Stomach (tissue), 9 donors: ENCODE data around the gene FSD2. TPM values are rescaled to one million over a fixed set of nuclear protein-coding genes. Genes with fewer than 3 reads are reported as not detected.

Experiments
- DNase-seq, 2 donors: peaks; one replicate each; pipeline versions ENCODE4 v3.0.0 to v3.0.0-alpha.2; 2013 to 2019
- H3K27ac ChIP-seq, 5 donors: fragments of 200-600 bp in 4 of 5; sonication (generic) in 4 of 5; one replicate each; pipeline ENCODE4 v1.5.1; 2013 to 2019; ENCODE audit warnings: mild to moderate bottlenecking in 1 of 5, moderate library complexity in 1 of 5
- H3K27me3 ChIP-seq, 3 donors: fragments of 200-600 bp; sonication (generic); one replicate each; pipeline ENCODE4 v1.5.1; 2017 to 2019; ENCODE audit warnings: mixed run types in 1 of 3
- H3K36me3 ChIP-seq, 4 donors: fragments of 200-600 bp; sonication (generic); 1 replicate in 3 of 4; 2 replicates in 1 of 4; pipeline ENCODE4 v1.5.1; 2016 to 2019
- H3K4me1 ChIP-seq, 4 donors: fragments of 200-600 bp; sonication (generic); one replicate each; pipeline ENCODE4 v1.5.1; 2016 to 2019
- H3K4me3 ChIP-seq, 4 donors: fragments of 200-600 bp; sonication (generic) in 3 of 4; one replicate each; pipeline ENCODE4 v1.5.1; 2016 to 2019; ENCODE audit warnings: mild to moderate bottlenecking in 1 of 4
- H3K9me3 ChIP-seq, 4 donors: fragments of 200-600 bp; sonication (generic); one replicate each; pipeline ENCODE4 v1.5.1; 2016 to 2019
- EP300 ChIP-seq: sonication (generic); formaldehyde crosslinking; IDR thresholded peaks from one replicate; pipeline ENCODE4 v1.6.1; 2017; ENCODE audit warnings: antibody characterized with exemption
- POLR2A ChIP-seq, 4 donors: fragments of 450-650 bp; IDR thresholded peaks; one replicate each; pipeline ENCODE4 v1.6.1; 2016; ENCODE audit warnings: antibody characterized with exemption in 4 of 4, control low read depth in 2 of 4, mild to moderate bottlenecking in 1 of 4, moderate library complexity in 1 of 4
- POLR2AphosphoS5 ChIP-seq, 3 donors: sonication (generic); formaldehyde crosslinking; IDR thresholded peaks; one replicate each; pipeline ENCODE4 v1.6.1; 2016; ENCODE audit warnings: antibody characterized with exemption in 3 of 3
- WGBS, 5 donors: extraction: QIAGEN DNeasy Blood & Tissue Kit in 3 of 5; methylation state at CpG; one replicate each; pipeline versions ENCODE4 v1.1.5 to v1.1.7; 2013 to 2018; 5-methylcytosine and 5-hydroxymethylcytosine counted together
- intact Hi-C: fragments of 100-400 bp; cut with DNase I; formaldehyde crosslinking; loops from one replicate; pipeline ENCODE4 v1.15.1; 2023; ENCODE audit warnings: low total_unique reads
- polyA plus RNA-seq, 3 donors: library from polyadenylated mRNA; stranded (reverse); fragments of 200-250 nt; gene quantifications; one replicate each; pipeline ENCODE4 v1.2.3, GENCODE V29; 2013
- total RNA-seq, 5 donors: library from RNA; depleted of rRNA; stranded (reverse); fragments of >200 nt; gene quantifications; one replicate each; pipeline versions ENCODE4 v1.1.0 to v1.2.3, GENCODE V29; 2014 to 2016
- TF ChIP-seq, protein P1 (sequence below), 7 experiments: fragments of 450-650 bp in 4 of 7; fragments of 200-600 bp in 3 of 7; sonication (generic) in 3 of 7; IDR thresholded peaks; one replicate each; pipeline ENCODE4 v1.5.1; 2016 to 2019; ENCODE audit warnings: antibody characterized with exemption in 7 of 7, control low read depth in 2 of 7, mild to moderate bottlenecking in 1 of 7
- donor health status: healthy with polysubstance abuse.
- donor health status: Bipolar disorder and iron deficiency.
- donor health status: healthy.

FSD2 gene
- total and polyA plus RNA-seq, 8 donors: under 0.01 to 0.03 TPM; not detected in 6

DNA sequence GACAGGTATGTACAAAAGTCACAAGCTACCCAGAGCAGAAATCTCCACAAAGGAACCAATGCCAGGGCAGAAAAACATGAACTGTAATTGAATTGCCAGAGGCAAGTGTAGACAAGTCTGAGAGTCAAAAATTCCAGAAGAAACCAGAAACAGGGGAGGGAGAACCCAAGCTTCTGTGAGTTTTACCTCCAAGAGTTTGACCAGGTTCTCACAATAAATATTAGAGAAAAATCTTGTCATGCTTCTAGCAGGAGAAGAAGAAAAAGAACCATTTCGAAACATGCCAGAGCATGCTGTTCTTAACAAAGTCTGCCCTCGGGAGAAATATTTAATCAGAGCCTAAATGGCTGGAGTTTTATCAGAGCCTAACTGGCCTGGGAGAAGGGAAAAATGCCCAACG is 63.7 kb downstream of the FSD2 start:
- Histone ChIP-seq H3K4me3 (no peak overlapping the region), H3K27me3 (no peaks in the 10 kb centered on the region), H3K4me1 (no peaks in the 10 kb centered on the region), H3K27ac (no peak overlapping the region), H3K36me3 (peaks cover 0 to 11% (median 7%) of the 10 kb centered on the region in 4 donors), H3K9me3 (no peaks in the 10 kb centered on the region)
- WGBS, 5 donors: 83 to 89% (median 88%) methylated on average over 3 of the region's 3 CpGs
- intact Hi-C loops: no loop called here
- no peak for DNase-seq
- no peak for TF ChIP-seq POLR2A (IDR thresholded peaks at IDR 0.05)
- TF ChIP-seq EP300: no peak
- TF ChIP-seq, protein P1, sequence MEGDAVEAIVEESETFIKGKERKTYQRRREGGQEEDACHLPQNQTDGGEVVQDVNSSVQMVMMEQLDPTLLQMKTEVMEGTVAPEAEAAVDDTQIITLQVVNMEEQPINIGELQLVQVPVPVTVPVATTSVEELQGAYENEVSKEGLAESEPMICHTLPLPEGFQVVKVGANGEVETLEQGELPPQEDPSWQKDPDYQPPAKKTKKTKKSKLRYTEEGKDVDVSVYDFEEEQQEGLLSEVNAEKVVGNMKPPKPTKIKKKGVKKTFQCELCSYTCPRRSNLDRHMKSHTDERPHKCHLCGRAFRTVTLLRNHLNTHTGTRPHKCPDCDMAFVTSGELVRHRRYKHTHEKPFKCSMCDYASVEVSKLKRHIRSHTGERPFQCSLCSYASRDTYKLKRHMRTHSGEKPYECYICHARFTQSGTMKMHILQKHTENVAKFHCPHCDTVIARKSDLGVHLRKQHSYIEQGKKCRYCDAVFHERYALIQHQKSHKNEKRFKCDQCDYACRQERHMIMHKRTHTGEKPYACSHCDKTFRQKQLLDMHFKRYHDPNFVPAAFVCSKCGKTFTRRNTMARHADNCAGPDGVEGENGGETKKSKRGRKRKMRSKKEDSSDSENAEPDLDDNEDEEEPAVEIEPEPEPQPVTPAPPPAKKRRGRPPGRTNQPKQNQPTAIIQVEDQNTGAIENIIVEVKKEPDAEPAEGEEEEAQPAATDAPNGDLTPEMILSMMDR (IDR thresholded peaks at IDR 0.05): no peak
- no peak for TF ChIP-seq POLR2AphosphoS5 (IDR thresholded peaks at IDR 0.05)

DNA sequence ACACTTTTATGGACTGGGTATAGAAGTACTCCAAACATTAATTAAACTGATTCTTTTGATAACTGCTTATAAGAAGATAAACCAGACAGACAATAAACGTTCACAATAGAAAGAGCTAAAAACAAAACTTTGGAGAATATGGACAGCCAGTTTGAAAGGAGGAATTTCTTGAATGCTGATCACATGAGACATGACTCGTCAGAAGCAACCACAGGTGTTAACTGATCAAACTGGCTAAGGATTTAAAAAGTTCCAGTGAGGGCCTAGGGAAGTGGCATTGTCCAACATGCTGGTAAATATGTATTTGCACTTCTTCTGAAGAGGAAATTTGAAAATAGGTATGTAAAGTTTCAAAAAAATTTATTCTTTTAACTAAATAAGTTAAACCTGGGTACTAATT is 66.8 kb downstream of the FSD2 start:
- Histone ChIP-seq H3K9me3 (no peaks in the 10 kb centered on the region), H3K4me3 (no peak overlapping the region), H3K36me3 (peaks cover 0 to 32% (median 25%) of the 10 kb centered on the region in 4 donors), H3K27me3 (no peaks in the 10 kb centered on the region), H3K27ac (no peak overlapping the region), H3K4me1 (no peaks in the 10 kb centered on the region)
- WGBS, 5 donors: 54 to 72% (median 62%) methylated on average over 2 of the region's 2 CpGs
- intact Hi-C loops: no loop called here
- DNase-seq: no peak
- TF ChIP-seq POLR2A (IDR thresholded peaks at IDR 0.05) (no peak), POLR2AphosphoS5 (IDR thresholded peaks at IDR 0.05) (no peak), EP300 (no peak)
- TF ChIP-seq, protein P1 (IDR thresholded peaks at IDR 0.05): no peak

DNA sequence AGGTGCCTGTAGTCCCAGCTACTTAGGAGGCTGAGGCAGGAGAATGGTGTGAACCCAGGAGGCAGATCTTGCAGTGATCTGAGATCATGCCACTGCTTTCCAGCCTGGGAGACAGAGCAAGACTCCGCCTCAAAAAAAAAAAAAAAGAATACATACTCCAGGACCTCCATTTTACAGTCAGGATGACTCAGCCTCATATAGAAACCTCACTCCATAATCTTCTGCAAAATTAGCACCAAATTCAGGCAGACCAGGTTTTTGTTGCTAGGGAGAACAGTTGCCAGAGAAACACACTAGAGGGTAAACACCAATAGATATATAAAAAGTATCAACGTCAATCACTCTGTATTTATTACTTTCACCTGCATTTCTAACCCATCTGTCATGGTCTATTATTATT is 67.9 kb downstream of the FSD2 start:
- Histone ChIP-seq H3K4me3 (no peak overlapping the region), H3K27me3 (no peaks in the 10 kb centered on the region), H3K4me1 (no peaks in the 10 kb centered on the region), H3K36me3 (peaks cover 0 to 32% (median 25%) of the 10 kb centered on the region in 4 donors), H3K27ac (no peak overlapping the region), H3K9me3 (no peaks in the 10 kb centered on the region)
- WGBS, 5 donors: 83 to 92% (median 90%) methylated on average over 2 of the region's 2 CpGs
- DNase-seq: no peak
- TF ChIP-seq EP300: no peak
- TF ChIP-seq, protein P1 (IDR thresholded peaks at IDR 0.05): no peak
- TF ChIP-seq POLR2A (IDR thresholded peaks at IDR 0.05): no peak
- TF ChIP-seq POLR2AphosphoS5 (IDR thresholded peaks at IDR 0.05): no peak
- intact Hi-C loops: no loop called here

DNA sequence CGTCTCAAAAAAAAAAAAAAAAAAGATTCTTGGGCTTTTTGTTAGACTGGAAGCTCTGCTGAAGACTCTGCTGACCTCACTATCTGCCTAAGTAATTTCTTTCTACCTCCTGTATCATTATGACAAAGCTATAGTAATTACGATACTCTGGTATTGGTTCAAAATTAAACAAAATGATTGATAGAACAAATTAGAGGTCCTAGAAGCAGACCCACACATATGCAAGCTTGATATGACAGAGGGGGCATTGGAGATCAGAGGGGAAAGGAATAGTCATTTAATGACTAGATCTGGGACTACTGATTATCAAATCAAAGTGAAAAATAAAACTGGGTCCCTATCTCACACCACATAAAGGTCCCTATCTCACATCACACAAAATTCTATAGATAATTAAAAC is 74.3 kb downstream of the FSD2 start:
- H3K9me3 ChIP-seq: no peaks in the 10 kb centered on the region
- H3K4me1 ChIP-seq: no peaks in the 10 kb centered on the region
- H3K36me3 ChIP-seq: peaks cover 0 to 18% (median 11%) of the 10 kb centered on the region in 4 donors
- 85 to 92% (median 88%) methylated on average over 2 of the region's 2 CpGs for WGBS, 5 donors
- no peak overlapping the region for H3K27ac ChIP-seq
- no peak overlapping the region for H3K4me3 ChIP-seq
- TF ChIP-seq, protein P1 (IDR thresholded peaks at IDR 0.05): no peak
- TF ChIP-seq EP300 (no peak), POLR2A (IDR thresholded peaks at IDR 0.05) (no peak), POLR2AphosphoS5 (IDR thresholded peaks at IDR 0.05) (no peak)
- DNase-seq: no peak
- intact Hi-C loops: no loop called here
- no peaks in the 10 kb centered on the region for H3K27me3 ChIP-seq
